GM23338 (cell line): ENCODE data around the gene PTCD2. TPM values are rescaled to one million over a fixed set of nuclear protein-coding genes. Genes with fewer than 3 reads are reported as not detected.

Experiments
- ATAC-seq: fragments of 200-7000 bp; cut with Tn5 transposase; 3 replicates; pipeline ENCODE4 v1.9.1; 2020
- DNase-seq: peaks from one replicate; pipeline ENCODE4 v3.0.0-alpha.2; 2015; ENCODE audit warnings: low spot score
- H2AFZ ChIP-seq: fragments of 200-600 bp; sonication (generic); 2 replicates; pipeline ENCODE4 v1.8.0; 2016; ENCODE audit warnings: antibody characterized with exemption, mild to moderate bottlenecking, moderate library complexity
- H3F3A ChIP-seq: fragments of 200-600 bp; sonication (generic); replicated peaks from 2 replicates; pipeline ENCODE4 v1.8.0; 2017; ENCODE audit warnings: antibody characterized with exemption, mixed run types, low read depth
- H3K27ac ChIP-seq: fragments of 200-600 bp; sonication (generic); 2 replicates; pipeline ENCODE4 v1.6.1; 2016; ENCODE audit warnings: low read depth
- H3K27me3 ChIP-seq: fragments of 200-600 bp; sonication (generic); 2 replicates; pipeline ENCODE4 v1.8.0; 2016; ENCODE audit warnings: mild to moderate bottlenecking, mixed run types, moderate library complexity; ENCODE audit not compliant: insufficient read depth
- H3K36me3 ChIP-seq: fragments of 200-600 bp; sonication (generic); 2 replicates; pipeline ENCODE4 v1.8.0; 2016; ENCODE audit warnings: mild to moderate bottlenecking; ENCODE audit not compliant: insufficient read depth
- H3K4me1 ChIP-seq: fragments of 200-600 bp; sonication (generic); 2 replicates; pipeline ENCODE4 v1.8.0; 2016; ENCODE audit warnings: mild to moderate bottlenecking, moderate library complexity; ENCODE audit not compliant: insufficient read depth
- H3K4me2 ChIP-seq: fragments of 200-600 bp; sonication (generic); 2 replicates; pipeline ENCODE4 v1.7.1; 2017; ENCODE audit warnings: mixed run types
- H3K4me3 ChIP-seq: fragments of 200-600 bp; sonication (generic); 2 replicates; pipeline ENCODE4 v1.6.1; 2016; ENCODE audit warnings: mixed run types
- H3K79me2 ChIP-seq: fragments of 200-600 bp; sonication (generic); replicated peaks from 2 replicates; pipeline ENCODE4 v1.8.0; 2017; ENCODE audit warnings: mild to moderate bottlenecking; ENCODE audit not compliant: insufficient read depth
- H3K9me2 ChIP-seq: fragments of 200-600 bp; sonication (generic); 2 replicates; pipeline ENCODE4 v1.8.0; 2017; ENCODE audit not compliant: insufficient read depth
- H4K20me1 ChIP-seq: fragments of 200-600 bp; sonication (generic); replicated peaks from 2 replicates; pipeline ENCODE4 v1.8.0; 2017; ENCODE audit warnings: mild to moderate bottlenecking; ENCODE audit not compliant: insufficient read depth
- H3K27ac Mint-ChIP-seq: 2 replicates; pipeline ENCODE4 v1.8.0; 2020; ENCODE audit warnings: inconsistent platforms, mild to moderate bottlenecking, moderate library complexity, mixed read lengths
- H3K27me3 Mint-ChIP-seq: 3 replicates; pipeline ENCODE4 v1.8.0; 2022; ENCODE audit warnings: low read depth, mild to moderate bottlenecking, moderate library complexity, mixed read lengths, inconsistent platforms; ENCODE audit not compliant: insufficient read depth, poor library complexity
- H3K36me3 Mint-ChIP-seq: 3 replicates; pipeline ENCODE4 v1.8.0; 2021; ENCODE audit warnings: low read depth, mild to moderate bottlenecking, inconsistent platforms, moderate library complexity, mixed read lengths
- H3K4me1 Mint-ChIP-seq: 3 replicates; pipeline ENCODE4 v1.8.0; 2020; ENCODE audit warnings: mild to moderate bottlenecking, inconsistent platforms, mixed read lengths
- H3K4me3 Mint-ChIP-seq: 3 replicates; pipeline ENCODE4 v1.8.0; 2021; ENCODE audit warnings: moderate library complexity, mild to moderate bottlenecking, inconsistent platforms, mixed read lengths
- H3K9me3 Mint-ChIP-seq: 3 replicates; pipeline ENCODE4 v1.8.0; 2020; ENCODE audit warnings: moderate library complexity, mild to moderate bottlenecking, inconsistent platforms, mixed read lengths
- CREB1 ChIP-seq: fragments of 250-450 bp; sonication (Bioruptor Pico); IDR thresholded peaks from 2 replicates; pipeline ENCODE4 v1.5.0; 2020; ENCODE audit warnings: low read depth, mild to moderate bottlenecking, moderate library complexity
- ETS1 ChIP-seq: IDR thresholded peaks from 2 replicates; pipeline ENCODE4 v1.6.1; 2016; ENCODE audit warnings: antibody characterized with exemption
- EZH2 ChIP-seq: fragments of 200-600 bp; sonication (generic); IDR thresholded peaks from one replicate; pipeline ENCODE4 v1.8.0; 2017; ENCODE audit warnings: antibody characterized with exemption, mild to moderate bottlenecking, low read depth; ENCODE audit not compliant: unreplicated experiment
- EZH2phosphoT487 ChIP-seq: fragments of 200-600 bp; sonication (generic); IDR thresholded peaks from one replicate; pipeline ENCODE4 v1.8.1; 2018; ENCODE audit warnings: antibody characterized with exemption; ENCODE audit not compliant: unreplicated experiment
- JUNB ChIP-seq: IDR thresholded peaks from one replicate; pipeline ENCODE4 v1.6.1; 2016; ENCODE audit warnings: antibody characterized with exemption; ENCODE audit not compliant: unreplicated experiment
- NANOG ChIP-seq: IDR thresholded peaks from 2 replicates; pipeline ENCODE4 v1.6.1; 2016; ENCODE audit warnings: antibody characterized with exemption, borderline replicate concordance
- POLR2AphosphoS5 ChIP-seq: IDR thresholded peaks from 2 replicates; pipeline ENCODE4 v1.6.1; 2016; ENCODE audit warnings: antibody characterized with exemption, low read depth
- STAT1 ChIP-seq: IDR thresholded peaks from one replicate; pipeline ENCODE4 v1.6.1; 2016; ENCODE audit warnings: antibody characterized with exemption; ENCODE audit not compliant: unreplicated experiment
- ZNF114 ChIP-seq: fragments of 250-450 bp; sonication (Bioruptor Pico); IDR thresholded peaks from 2 replicates; pipeline ENCODE4 v1.5.0; 2020; ENCODE audit warnings: mild to moderate bottlenecking, moderate library complexity
- ZNF331 ChIP-seq: fragments of 250-450 bp; sonication (Bioruptor Pico); IDR thresholded peaks from 2 replicates; pipeline ENCODE4 v1.5.0; 2020; ENCODE audit warnings: low read depth, mild to moderate bottlenecking, moderate library complexity
- ZNF462 ChIP-seq: fragments of 250-450 bp; sonication (Bioruptor Pico); IDR thresholded peaks from 2 replicates; pipeline ENCODE4 v1.5.0; 2020; ENCODE audit warnings: mild to moderate bottlenecking, moderate library complexity
- polyA plus RNA-seq: library from polyadenylated mRNA; unstranded; fragments of >200 nt; fragmentation: Nextera tagmentation; extraction: Ambion mirVana; gene quantifications from 2 replicates; pipeline ENCODE4 v1.2.1, GENCODE V29; 2016
- total RNA-seq: library from RNA; depleted of rRNA; stranded (reverse); fragments of >200 nt; shearing (Covaris generic); gene quantifications from 2 replicates; pipeline ENCODE4 v1.2.3, GENCODE V29; 2014
- TF ChIP-seq, protein P1 (sequence below): IDR thresholded peaks from one replicate; pipeline ENCODE4 v1.6.1; 2018; ENCODE audit warnings: antibody characterized with exemption; ENCODE audit not compliant: unreplicated experiment
- TF ChIP-seq, protein P2 (sequence below), 2 experiments: fragments of 200-600 bp in 1 of 2; sonication (generic) in 1 of 2; conservative IDR thresholded peaks; 2 replicates each; pipeline versions ENCODE4 v1.5.1 to v1.6.1; 2016 to 2017; ENCODE audit warnings: antibody characterized with exemption in 2 of 2, low read depth in 2 of 2, mild to moderate bottlenecking in 2 of 2, moderate library complexity in 1 of 2

Gene PTCD2
- total and polyA plus RNA-seq, 2 experiments from 2014 or later: 8.8 to 14.5 TPM

DNA sequence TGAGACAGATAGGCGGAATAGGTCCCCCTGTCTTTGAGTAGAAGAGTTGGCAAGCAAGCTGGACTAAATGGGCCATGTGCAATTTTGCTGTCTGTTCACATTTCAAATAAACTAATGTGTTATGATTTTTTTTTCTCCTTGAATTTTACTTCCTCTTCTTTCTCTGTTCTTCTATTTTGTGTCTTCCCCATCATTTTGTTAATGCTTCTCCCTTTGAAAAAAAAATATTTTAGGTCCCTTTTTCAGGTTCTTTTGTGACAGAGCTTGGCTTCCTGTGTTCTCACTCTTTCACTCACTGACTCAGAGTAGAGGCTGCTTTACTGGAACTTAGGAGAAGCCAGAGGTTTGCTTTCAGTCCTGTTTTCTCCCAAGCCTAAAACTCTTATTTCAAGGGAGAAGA, 48.1 kb downstream of the PTCD2 start:
- Mint-ChIP-seq H3K36me3 (0 out of 3 replicates have a peak, but pooled peaks cover 2% of the 10 kb centered on the region), H3K27ac (no peak overlapping the region), H3K9me3 (no peaks in the 10 kb centered on the region), H3K4me1 (peaks cover 30% of the 10 kb centered on the region), H3K4me3 (no peak overlapping the region), H3K27me3 (no peaks in the 10 kb centered on the region)
- Histone ChIP-seq H3K4me3 (no peak overlapping the region), H2AFZ (no peak overlapping the region), H3F3A (no peaks in the 10 kb centered on the region), H4K20me1 (no peaks in the 10 kb centered on the region), H3K4me2 (no peak overlapping the region), H3K27ac (no peak overlapping the region), H3K79me2 (no peaks in the 10 kb centered on the region), H3K36me3 (no peaks in the 10 kb centered on the region), H3K27me3 (no peaks in the 10 kb centered on the region), H3K9me2 (no peaks in the 10 kb centered on the region), H3K4me1 (peaks cover 19% of the 10 kb centered on the region)
- TF ChIP-seq ZNF462 (no peak), EZH2 (no peak), ETS1 (no peak), EZH2phosphoT487 (no peak), STAT1 (no peak), NANOG (no peak), ZNF331 (no peak), JUNB (no peak), ZNF114 (CRISPR knock-in tag) (no peak), CREB1 (CRISPR knock-in tag) (no peak), POLR2AphosphoS5 (no peak)
- TF ChIP-seq, protein P1, sequence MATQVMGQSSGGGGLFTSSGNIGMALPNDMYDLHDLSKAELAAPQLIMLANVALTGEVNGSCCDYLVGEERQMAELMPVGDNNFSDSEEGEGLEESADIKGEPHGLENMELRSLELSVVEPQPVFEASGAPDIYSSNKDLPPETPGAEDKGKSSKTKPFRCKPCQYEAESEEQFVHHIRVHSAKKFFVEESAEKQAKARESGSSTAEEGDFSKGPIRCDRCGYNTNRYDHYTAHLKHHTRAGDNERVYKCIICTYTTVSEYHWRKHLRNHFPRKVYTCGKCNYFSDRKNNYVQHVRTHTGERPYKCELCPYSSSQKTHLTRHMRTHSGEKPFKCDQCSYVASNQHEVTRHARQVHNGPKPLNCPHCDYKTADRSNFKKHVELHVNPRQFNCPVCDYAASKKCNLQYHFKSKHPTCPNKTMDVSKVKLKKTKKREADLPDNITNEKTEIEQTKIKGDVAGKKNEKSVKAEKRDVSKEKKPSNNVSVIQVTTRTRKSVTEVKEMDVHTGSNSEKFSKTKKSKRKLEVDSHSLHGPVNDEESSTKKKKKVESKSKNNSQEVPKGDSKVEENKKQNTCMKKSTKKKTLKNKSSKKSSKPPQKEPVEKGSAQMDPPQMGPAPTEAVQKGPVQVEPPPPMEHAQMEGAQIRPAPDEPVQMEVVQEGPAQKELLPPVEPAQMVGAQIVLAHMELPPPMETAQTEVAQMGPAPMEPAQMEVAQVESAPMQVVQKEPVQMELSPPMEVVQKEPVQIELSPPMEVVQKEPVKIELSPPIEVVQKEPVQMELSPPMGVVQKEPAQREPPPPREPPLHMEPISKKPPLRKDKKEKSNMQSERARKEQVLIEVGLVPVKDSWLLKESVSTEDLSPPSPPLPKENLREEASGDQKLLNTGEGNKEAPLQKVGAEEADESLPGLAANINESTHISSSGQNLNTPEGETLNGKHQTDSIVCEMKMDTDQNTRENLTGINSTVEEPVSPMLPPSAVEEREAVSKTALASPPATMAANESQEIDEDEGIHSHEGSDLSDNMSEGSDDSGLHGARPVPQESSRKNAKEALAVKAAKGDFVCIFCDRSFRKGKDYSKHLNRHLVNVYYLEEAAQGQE: no peak
- TF ChIP-seq, protein P2, sequence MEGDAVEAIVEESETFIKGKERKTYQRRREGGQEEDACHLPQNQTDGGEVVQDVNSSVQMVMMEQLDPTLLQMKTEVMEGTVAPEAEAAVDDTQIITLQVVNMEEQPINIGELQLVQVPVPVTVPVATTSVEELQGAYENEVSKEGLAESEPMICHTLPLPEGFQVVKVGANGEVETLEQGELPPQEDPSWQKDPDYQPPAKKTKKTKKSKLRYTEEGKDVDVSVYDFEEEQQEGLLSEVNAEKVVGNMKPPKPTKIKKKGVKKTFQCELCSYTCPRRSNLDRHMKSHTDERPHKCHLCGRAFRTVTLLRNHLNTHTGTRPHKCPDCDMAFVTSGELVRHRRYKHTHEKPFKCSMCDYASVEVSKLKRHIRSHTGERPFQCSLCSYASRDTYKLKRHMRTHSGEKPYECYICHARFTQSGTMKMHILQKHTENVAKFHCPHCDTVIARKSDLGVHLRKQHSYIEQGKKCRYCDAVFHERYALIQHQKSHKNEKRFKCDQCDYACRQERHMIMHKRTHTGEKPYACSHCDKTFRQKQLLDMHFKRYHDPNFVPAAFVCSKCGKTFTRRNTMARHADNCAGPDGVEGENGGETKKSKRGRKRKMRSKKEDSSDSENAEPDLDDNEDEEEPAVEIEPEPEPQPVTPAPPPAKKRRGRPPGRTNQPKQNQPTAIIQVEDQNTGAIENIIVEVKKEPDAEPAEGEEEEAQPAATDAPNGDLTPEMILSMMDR (conservative IDR thresholded peaks at IDR 0.05; ENCODE audit: low read depth in 2 of 2): no peak
- ATAC-seq (no peak), DNase-seq (no peak)
